PFSK-1 (cell line): ENCODE results near the gene SH3BP5.

ENCODE experiments used
- FOXP2 ChIP-seq: optimal IDR thresholded peaks from 2 replicates; pipeline ENCODE3; 2011; ENCODE audit warnings: borderline replicate concordance, control low read depth, inconsistent platforms; ENCODE audit not compliant: insufficient read depth; ENCODE audit errors: extremely low read length, extremely low read depth
- POLR2AphosphoS5 ChIP-seq: IDR thresholded peaks from 2 replicates; pipeline ENCODE4 v1.6.1; 2012; ENCODE audit warnings: low read depth, mild to moderate bottlenecking, control low read depth, low read length, moderate library complexity
- SIN3A ChIP-seq: IDR thresholded peaks from 2 replicates; pipeline ENCODE4 v1.6.1; 2012; ENCODE audit warnings: mild to moderate bottlenecking, low read length, moderate library complexity, borderline replicate concordance; ENCODE audit not compliant: insufficient read depth
- TAF1 ChIP-seq: IDR thresholded peaks from 2 replicates; pipeline ENCODE4 v1.6.1; 2012; ENCODE audit warnings: low read length, control low read depth, borderline replicate concordance; ENCODE audit not compliant: insufficient read depth
- TF ChIP-seq, protein P1 (sequence below), 2 experiments: IDR thresholded peaks; 2 replicates each; pipeline versions ENCODE4 v1.6.1 to v1.8.0; 2011 to 2012; ENCODE audit warnings: low read depth in 2 of 2, low read length in 2 of 2, control low read depth in 1 of 2, inconsistent platforms in 1 of 2, mild to moderate bottlenecking in 1 of 2, moderate library complexity in 1 of 2; ENCODE audit not compliant: insufficient read depth in 1 of 2

DNA sequence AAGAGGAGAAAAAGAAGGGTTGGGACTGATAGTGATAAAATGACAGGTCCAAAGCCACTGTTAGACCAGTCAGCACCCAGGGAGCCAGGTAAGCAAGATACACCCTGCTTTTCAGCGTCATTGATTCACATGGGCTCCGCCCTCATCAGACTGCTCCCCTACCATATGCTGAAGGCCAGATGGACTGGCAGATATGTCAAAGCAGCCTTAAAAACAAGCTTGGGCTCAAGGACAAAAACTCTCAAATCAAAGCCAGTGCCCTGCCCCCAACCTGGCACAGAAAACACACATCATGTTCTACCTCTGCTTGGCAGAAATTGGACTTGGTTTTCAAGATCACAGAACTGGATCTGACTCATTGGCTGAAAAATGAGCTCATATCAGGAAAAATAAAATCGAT, 33.4 kb downstream of the SH3BP5 start:
- TF ChIP-seq, protein P1, sequence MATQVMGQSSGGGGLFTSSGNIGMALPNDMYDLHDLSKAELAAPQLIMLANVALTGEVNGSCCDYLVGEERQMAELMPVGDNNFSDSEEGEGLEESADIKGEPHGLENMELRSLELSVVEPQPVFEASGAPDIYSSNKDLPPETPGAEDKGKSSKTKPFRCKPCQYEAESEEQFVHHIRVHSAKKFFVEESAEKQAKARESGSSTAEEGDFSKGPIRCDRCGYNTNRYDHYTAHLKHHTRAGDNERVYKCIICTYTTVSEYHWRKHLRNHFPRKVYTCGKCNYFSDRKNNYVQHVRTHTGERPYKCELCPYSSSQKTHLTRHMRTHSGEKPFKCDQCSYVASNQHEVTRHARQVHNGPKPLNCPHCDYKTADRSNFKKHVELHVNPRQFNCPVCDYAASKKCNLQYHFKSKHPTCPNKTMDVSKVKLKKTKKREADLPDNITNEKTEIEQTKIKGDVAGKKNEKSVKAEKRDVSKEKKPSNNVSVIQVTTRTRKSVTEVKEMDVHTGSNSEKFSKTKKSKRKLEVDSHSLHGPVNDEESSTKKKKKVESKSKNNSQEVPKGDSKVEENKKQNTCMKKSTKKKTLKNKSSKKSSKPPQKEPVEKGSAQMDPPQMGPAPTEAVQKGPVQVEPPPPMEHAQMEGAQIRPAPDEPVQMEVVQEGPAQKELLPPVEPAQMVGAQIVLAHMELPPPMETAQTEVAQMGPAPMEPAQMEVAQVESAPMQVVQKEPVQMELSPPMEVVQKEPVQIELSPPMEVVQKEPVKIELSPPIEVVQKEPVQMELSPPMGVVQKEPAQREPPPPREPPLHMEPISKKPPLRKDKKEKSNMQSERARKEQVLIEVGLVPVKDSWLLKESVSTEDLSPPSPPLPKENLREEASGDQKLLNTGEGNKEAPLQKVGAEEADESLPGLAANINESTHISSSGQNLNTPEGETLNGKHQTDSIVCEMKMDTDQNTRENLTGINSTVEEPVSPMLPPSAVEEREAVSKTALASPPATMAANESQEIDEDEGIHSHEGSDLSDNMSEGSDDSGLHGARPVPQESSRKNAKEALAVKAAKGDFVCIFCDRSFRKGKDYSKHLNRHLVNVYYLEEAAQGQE (IDR thresholded peaks at IDR 0.05; ENCODE audit: insufficient read depth in 1 of 2, low read depth in 2 of 2, low read length in 2 of 2) = no peak
- TF ChIP-seq POLR2AphosphoS5 (no peak), SIN3A (no peak), TAF1 (no peak), FOXP2 (no peak)
